ENCODE results near the gene RANBP9. TPM values are rescaled to one million over a fixed set of nuclear protein-coding genes. Genes with fewer than 3 reads are reported as not detected.

The RANBP9 gene
- total RNA-seq, 4 donors from 2014 or later: 29.3 to 57.1 (median 42.4) TPM

- H3K9me3 ChIP-seq: no peaks in the 10 kb centered on the region
- intact Hi-C loops (cut with DNase I): no loop called here
- 95% methylated on average over 2 of the region's 2 CpGs for WGBS
- H3K4me1 ChIP-seq: peaks cover 0 to 19% (median 19%) of the 10 kb centered on the region in 4 donors
- no peak overlapping the region for H3K27ac ChIP-seq (replicated peaks in 1 of 4)
- no peak overlapping the region for H3K4me3 ChIP-seq
- no peaks in the 10 kb centered on the region for H3K27me3 ChIP-seq
- no peak for DNase-seq (ENCODE audit: extremely low spot score)
- no peaks in the 10 kb centered on the region for H3K36me3 ChIP-seq
- TF ChIP-seq, protein P1, sequence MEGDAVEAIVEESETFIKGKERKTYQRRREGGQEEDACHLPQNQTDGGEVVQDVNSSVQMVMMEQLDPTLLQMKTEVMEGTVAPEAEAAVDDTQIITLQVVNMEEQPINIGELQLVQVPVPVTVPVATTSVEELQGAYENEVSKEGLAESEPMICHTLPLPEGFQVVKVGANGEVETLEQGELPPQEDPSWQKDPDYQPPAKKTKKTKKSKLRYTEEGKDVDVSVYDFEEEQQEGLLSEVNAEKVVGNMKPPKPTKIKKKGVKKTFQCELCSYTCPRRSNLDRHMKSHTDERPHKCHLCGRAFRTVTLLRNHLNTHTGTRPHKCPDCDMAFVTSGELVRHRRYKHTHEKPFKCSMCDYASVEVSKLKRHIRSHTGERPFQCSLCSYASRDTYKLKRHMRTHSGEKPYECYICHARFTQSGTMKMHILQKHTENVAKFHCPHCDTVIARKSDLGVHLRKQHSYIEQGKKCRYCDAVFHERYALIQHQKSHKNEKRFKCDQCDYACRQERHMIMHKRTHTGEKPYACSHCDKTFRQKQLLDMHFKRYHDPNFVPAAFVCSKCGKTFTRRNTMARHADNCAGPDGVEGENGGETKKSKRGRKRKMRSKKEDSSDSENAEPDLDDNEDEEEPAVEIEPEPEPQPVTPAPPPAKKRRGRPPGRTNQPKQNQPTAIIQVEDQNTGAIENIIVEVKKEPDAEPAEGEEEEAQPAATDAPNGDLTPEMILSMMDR (IDR thresholded peaks at IDR 0.05): no peak
- TF ChIP-seq POLR2A (IDR thresholded peaks at IDR 0.05; ENCODE audit: low read depth) (no peak), POLR2AphosphoS5 (IDR thresholded peaks at IDR 0.05) (no peak), EP300 (IDR thresholded peaks at IDR 0.05) (no peak)
Measured at GRCh38 chr6:13729891-13730290, 18.3 kb upstream of the RANBP9 start.

GRCh38 chr6:13725570-13725969 is 13.9 kb upstream of the RANBP9 start:
- intact Hi-C loops (cut with DNase I): no loop called here
- Histone ChIP-seq H3K27ac (replicated peaks in 1 of 4) (no peak overlapping the region), H3K4me3 (no peak overlapping the region), H3K4me1 (no peaks in the 10 kb centered on the region), H3K27me3 (no peaks in the 10 kb centered on the region), H3K36me3 (no peaks in the 10 kb centered on the region), H3K9me3 (no peaks in the 10 kb centered on the region)
- DNase-seq (ENCODE audit: extremely low spot score): no peak
- WGBS: 86% methylated on average over 1 of the region's 2 CpGs
- TF ChIP-seq POLR2AphosphoS5 (IDR thresholded peaks at IDR 0.05) (no peak), EP300 (IDR thresholded peaks at IDR 0.05) (no peak)
- TF ChIP-seq, protein P1 (IDR thresholded peaks at IDR 0.05): no peak

DNA sequence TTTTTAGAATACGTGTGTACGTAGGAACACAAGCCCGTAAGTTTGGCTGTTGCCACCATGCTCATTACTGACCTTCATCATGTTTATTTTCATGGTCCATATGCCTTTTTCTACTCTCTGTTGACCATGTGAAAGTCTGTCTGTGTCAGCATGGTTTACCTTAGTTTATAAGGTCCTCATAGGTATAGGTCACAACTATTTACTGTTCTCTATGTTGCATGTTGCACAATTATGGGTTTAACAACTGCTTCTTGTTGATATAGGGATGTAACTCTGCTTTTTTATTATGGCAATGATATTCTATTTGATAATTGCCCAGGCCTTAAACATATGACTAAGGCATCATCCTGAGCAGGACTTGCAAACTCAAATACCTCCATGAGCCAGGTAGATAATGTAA is 13.4 kb upstream of the RANBP9 start:
- TF ChIP-seq POLR2AphosphoS5 (IDR thresholded peaks at IDR 0.05) (no peak), EP300 (IDR thresholded peaks at IDR 0.05) (no peak)
- TF ChIP-seq, protein P1 (IDR thresholded peaks at IDR 0.05): no peak
- intact Hi-C loops (cut with DNase I): no loop called here
- WGBS: 97% methylated on average over 3 of the region's 3 CpGs
- Histone ChIP-seq H3K4me1 (no peaks in the 10 kb centered on the region), H3K36me3 (no peaks in the 10 kb centered on the region), H3K27me3 (no peaks in the 10 kb centered on the region), H3K4me3 (no peak overlapping the region), H3K27ac (replicated peaks in 1 of 4) (no peak overlapping the region), H3K9me3 (no peaks in the 10 kb centered on the region)
- DNase-seq (ENCODE audit: extremely low spot score): no peak

- Histone ChIP-seq H3K4me1 (no peaks in the 10 kb centered on the region), H3K27ac (replicated peaks in 1 of 4) (no peak overlapping the region), H3K27me3 (no peaks in the 10 kb centered on the region), H3K9me3 (no peaks in the 10 kb centered on the region), H3K36me3 (no peaks in the 10 kb centered on the region), H3K4me3 (no peak overlapping the region)
- TF ChIP-seq, protein P1 (IDR thresholded peaks at IDR 0.05): no peak
- TF ChIP-seq POLR2AphosphoS5 (IDR thresholded peaks at IDR 0.05): no peak
- no peak for TF ChIP-seq EP300 (IDR thresholded peaks at IDR 0.05)
- no peak for TF ChIP-seq POLR2A (IDR thresholded peaks at IDR 0.05; ENCODE audit: low read depth)
- DNase-seq (ENCODE audit: extremely low spot score): no peak
- intact Hi-C loops (cut with DNase I): no loop called here
- WGBS: 61% methylated on average over 4 of the region's 4 CpGs
Measured at GRCh38 chr6:13724182-13724581, 12.5 kb upstream of the RANBP9 start.

DNA sequence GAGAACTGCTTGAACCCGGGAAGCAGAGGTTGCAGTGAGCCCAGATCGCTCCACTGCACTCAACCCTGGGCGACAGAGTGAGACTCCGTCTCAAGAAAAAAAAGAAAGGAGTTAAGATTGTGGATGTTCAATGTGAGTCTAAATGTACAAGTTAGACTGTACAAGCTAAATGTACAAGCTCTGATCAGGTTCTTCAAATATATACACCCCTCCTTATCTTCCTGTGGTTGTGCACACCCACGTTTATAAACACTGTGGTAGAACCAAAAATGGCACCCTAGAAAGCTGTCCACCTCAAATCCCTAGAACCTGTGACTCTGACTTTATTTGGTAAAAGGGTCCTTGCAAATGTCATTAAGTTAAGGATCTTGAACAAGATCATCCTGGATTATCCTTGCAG is 11.2 kb upstream of the RANBP9 start:
- H3K27me3 ChIP-seq: no peaks in the 10 kb centered on the region
- H3K4me3 ChIP-seq: no peak overlapping the region
- intact Hi-C loops (cut with DNase I): no loop called here
- H3K27ac ChIP-seq (replicated peaks in 1 of 4): no peak overlapping the region
- no peaks in the 10 kb centered on the region for H3K4me1 ChIP-seq
- H3K36me3 ChIP-seq: no peaks in the 10 kb centered on the region
- TF ChIP-seq POLR2A (IDR thresholded peaks at IDR 0.05; ENCODE audit: low read depth): no peak
- TF ChIP-seq POLR2AphosphoS5 (IDR thresholded peaks at IDR 0.05): no peak
- TF ChIP-seq, protein P1 (IDR thresholded peaks at IDR 0.05): no peak
- TF ChIP-seq EP300 (IDR thresholded peaks at IDR 0.05): no peak
- 85% methylated on average over 5 of the region's 5 CpGs for WGBS
- DNase-seq (ENCODE audit: extremely low spot score): no peak
- H3K9me3 ChIP-seq: no peaks in the 10 kb centered on the region

Measured in esophagus muscularis mucosa (tissue), 4 donors.